ENCODE measurements around the gene LXN.

DNA sequence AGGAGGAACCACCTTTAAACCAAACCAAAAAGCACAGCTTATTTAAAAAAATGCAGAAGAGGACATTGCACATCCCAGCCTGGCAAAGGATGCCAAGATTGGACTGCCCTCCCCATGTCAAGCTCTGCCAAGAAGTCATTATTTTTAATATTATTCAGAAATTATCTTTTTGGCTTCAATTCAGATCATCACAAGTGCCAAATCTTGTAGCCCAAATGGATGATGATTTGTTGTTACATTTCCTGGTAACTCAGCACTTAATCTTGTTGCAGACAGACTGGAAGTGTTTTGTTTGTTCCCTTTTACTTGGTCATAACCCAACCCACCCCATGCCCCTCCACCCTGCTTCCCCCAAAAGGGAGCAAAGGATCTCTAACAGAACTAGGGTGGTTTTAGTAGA, 28.1 kb upstream of the LXN start:
- TF ChIP-seq POLR2AphosphoS5 (IDR thresholded peaks at IDR 0.05; ENCODE audit: low read depth, low read length) (no peak), POLR2A (IDR thresholded peaks at IDR 0.05; ENCODE audit: low read depth, low read length) (no peak), TAF1 (IDR thresholded peaks at IDR 0.05; ENCODE audit: low read depth, low read length) (no peak)
